Stimulated activated naive CD4-positive, alpha-beta T cell treated with Interleukin-2 at 50 U/mL for 16 hours (primary cell): ENCODE data around the gene FBXO46.

ENCODE experiments used
- DNase-seq: peaks from one replicate; lab custom pipeline; 2025; lab: John Stamatoyannopoulos, UW

Gene FBXO46

DNA sequence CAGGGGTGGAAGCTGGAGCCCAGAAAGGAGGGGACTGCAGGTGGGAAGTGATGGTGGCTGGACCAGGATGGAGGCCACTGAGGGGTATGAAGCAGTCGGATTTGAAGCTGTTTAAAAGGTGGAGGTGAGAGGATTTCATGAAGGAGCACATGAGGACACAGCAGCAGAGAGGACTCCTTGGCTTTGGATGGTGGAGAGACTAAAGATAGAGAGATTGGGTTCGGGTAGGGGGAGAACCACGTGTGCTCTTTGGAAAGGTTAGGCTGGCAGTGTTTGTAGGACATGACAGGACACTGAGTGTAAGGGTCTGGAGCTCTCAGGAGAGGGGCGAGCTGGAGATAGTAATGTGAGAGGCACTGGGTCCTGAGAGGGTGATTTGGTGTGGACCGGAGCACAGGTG is 47.8 kb downstream of the FBXO46 start:
- no peak for DNase-seq

DNA sequence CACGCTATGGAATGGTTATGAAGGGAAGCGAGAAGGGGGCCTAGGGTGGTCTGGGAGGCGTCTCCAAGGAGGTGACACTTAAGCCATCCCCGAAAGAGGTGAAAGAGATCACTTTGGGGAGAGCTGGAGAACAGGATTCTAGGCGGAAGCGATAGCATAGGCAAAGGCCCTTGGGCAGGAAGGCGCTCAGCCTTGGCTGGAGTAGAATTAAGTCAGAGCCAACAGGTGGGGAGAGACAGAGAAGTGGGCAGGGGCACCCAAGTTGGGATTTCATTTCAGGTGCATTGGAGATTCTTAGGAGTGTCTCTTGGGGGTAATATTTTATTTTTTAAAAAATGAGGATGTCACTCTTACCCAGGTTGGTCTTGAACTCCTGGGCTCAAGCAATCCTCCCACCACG is 48.6 kb downstream of the FBXO46 start:
- no peak for DNase-seq

DNA sequence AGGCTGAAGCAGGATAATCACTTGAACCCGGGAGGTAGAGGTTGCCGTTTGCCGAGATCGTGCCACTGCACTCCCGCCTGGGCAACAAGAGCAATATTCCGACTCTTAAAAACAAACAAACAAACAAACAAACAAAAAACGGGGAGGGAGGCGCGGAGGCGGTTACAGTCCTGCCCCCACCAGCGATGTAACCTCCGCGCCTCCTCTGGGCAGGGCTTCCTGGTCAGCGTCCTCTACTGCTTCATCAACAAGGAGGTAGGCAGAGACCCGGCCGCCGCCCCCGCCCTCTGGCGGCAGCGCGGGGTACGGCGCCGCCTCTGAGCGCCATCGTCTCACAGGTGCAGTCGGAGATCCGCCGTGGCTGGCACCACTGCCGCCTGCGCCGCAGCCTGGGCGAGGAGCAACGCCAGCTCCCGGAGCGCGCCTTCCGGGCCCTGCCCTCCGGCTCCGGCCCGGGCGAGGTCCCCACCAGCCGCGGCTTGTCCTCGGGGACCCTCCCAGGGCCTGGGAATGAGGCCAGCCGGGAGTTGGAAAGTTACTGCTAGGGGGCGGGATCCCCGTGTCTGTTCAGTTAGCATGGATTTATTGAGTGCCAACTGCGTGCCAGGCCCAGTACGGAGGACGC is 49.2 kb downstream of the FBXO46 start:
- DNase-seq, result peak; percentile 75

DNA sequence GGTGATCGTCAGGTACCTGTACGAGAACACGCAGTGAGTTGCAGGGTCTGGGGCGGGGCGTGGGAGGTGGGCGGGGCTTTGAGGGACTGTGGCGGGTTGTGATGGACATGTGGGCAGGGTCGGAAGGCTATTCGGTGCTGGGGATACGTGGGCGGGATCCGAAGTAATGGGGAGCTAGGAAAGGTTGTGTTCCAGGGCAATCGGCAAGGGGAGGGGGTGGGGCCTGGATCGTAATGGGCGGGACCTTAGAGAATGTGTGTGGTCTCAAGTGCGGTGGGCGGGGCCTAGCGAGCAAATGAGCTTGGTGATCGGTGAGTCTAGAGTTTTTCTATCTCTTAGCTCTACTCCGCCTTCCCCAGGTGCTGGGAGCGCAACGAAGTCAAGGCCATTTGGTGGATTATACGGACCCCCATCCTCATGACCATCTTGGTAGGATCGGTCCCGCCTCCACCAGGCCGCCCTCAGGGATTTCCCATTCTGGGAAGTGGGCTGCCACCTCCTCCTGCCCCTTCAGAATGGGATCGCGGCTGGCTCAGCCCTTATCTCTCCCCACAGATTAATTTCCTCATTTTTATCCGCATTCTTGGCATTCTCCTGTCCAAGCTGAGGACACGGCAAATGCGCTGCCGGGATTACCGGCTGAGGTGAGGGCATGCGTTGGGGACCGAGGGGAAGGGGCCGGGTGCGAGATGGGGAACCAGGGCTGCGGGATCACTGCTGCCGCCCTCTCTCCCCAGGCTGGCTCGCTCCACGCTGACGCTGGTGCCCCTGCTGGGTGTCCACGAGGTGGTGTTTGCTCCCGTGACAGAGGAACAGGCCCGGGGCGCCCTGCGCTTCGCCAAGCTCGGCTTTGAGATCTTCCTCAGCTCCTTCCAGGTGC is 53.1 kb downstream of the FBXO46 start:
- DNase-seq, result peak; percentile 83

DNA sequence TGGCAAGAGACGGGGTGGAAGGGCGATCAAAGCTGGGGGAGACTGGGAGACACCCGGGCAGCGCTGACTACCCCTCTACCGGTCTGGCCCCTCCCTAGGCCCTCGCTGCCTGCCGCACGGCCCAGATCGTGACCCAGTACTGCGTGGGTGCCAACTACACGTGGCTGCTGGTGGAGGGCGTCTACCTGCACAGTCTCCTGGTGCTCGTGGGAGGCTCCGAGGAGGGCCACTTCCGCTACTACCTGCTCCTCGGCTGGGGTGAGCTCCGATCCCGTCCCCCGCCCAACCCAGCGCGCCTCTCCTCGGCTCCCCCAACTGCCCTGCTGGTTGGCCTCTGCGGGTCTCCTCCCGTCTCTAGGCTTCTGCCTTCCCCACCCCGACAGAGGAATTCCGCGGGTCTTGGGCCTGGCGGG is 53.8 kb downstream of the FBXO46 start:
- peak; percentile 49 for DNase-seq

DNA sequence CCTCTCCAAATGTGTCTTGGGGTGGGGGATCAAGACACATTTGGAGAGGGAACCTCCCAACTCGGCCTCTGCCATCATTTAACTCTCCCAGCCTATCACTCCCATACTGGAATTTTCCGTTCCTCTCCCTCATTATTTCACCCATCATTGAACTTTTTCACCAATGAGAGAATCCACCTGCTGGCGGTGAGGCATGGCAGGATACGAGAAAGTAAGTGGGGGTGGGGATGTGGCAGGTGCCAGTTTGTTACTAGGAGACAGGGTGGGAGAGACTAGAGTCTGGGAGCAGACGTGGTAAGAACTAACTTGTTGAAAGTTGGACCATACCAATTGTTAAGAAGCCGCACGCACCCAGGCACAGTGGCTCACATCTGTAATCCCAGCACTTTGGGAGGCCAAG is 55.8 kb downstream of the FBXO46 start:
- DNase-seq, result no peak

DNA sequence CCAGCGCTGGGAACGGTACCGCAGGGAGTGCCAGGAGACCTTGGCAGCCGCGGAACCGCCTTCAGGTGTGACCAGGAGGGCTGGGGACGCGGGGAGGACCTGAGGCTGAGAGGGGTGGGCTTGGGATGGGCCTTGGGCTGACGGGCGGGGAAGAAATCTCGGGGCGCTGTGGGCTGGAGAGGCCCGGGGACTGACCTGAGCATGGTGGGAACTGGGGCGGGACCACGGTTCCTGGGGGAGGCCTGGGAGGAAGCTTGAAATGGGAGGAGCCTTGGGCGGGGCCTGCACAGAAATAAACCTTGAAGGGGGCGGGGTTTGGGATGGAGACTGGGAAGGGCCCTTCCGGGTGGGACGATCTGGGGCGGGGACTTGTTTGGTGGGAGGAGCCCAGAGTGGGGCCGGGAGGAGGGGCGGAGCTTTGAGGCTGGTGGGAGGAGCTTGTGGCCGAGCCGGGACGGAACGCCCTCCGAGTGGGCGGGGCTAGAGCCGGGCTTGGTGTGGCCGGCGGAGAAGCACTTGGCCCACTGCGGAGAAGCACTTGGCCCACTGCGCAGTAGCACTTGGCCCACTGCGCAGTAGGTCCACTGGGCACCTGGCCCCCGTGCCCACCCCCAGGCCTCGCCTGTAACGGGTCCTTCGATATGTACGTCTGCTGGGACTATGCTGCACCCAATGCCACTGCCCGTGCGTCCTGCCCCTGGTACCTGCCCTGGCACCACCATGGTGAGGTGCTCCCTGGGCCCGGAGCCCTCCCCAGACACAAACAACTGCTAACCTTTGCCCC is 59.8 kb downstream of the FBXO46 start:
- peak; percentile 36 for DNase-seq

DNA sequence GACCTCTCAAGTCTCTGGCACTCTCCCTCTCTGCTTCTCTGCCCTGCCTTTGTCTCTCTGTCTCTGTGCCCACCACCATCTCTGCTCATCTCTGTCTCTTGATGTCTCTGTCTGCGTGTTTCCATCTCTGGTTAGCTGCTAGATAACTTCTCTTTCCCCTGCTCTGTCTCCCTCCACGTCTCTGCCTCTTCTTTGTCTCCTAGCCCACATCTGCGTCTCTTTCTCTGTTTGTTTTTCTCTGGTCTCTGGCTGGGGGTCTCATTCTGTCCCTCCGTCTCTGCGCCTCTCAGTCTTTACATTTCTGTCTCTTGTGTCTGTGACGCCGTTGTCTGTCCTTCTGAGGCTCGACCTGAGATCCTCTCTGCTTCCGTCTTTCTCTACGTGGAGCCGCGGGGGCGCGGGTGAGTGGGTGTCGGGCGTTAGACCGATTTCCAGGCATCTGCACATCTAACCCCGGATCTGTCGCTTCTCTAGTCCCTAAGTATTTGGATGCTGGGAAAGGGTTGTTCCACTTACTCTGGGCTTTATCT is 62.3 kb downstream of the FBXO46 start:
- DNase-seq, result peak; percentile 29

DNA sequence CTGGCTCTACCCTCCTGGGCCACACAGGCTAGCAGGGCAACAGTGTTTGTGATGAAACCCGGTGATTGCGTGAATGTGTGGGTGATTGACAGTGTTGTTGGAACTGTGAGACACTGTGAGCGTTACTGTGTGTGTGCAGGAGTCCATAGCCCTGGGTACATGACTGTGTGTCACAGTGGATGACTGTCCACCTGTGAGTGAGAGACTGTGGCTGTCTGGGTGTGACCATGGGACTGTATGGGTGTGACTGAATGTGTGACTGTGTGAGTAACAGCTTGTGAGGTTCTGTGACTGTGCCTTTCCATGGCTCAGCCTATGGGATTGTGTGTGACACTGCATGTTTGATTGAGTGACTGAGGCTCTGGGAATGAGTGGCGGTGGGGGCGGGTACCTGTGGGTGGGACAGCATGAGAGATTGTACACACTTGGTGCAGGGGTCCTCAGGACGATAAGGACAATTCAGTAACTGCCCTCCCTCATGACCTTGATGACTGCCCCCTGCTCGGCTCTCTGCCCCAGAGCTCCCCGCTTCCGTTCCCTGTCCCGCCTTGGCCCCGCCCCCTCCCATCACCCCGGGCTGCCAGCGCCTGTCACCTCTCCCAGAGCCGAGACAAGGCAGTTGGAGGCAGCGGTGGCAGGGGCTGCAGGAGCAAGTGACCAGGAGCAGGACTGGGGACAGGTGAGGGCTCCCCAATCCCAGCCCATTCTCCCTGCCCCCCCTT is 62.9 kb downstream of the FBXO46 start, which contains the start of gene GIPR:
Gene GIPR (plus strand): TSS at position 602 of the 722 bp plus-strand sequence. CDS start 1,300 bp downstream, outside the sequence.
- DNase-seq, result peak; percentile 73

DNA sequence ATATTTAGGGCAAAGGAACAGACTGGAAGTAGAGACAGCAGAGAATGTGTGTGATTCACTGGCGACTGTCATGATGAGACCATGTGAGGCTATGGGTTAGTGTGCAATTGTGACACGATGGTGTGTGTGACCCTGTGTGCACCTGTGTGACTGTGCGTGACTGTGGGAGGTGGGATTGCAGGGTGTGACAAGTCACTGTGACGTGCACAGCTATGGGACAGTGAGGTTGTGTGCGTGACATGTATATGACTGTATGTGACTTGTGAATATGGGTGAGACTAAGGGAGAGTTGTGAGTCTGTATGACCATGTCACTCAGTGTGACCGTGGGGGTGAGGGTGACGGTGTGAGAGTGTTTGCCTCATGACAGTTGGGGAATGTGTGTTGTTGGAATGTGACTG is 66.1 kb downstream of the FBXO46 start:
- DNase-seq, result no peak

DNA sequence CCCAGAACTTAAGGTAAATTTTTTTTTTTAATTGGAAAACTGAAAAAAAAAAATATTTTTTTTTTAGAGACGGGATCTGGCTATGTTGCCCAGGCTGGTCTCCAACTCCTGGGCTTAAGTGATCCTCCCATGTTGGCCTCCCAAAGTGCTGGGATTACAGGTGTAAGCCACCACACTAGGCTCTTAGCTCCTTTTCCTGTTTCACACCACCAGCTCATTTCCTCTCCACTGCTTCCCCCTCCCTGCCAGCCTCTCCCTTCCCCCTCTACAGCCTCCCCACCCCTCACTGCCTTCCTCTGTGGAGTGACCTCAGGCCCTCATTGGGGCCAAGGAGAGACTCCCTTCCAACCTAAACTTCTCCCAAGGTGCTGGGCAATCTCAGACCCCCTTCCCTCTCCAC is 66.9 kb downstream of the FBXO46 start:
- no peak for DNase-seq

DNA sequence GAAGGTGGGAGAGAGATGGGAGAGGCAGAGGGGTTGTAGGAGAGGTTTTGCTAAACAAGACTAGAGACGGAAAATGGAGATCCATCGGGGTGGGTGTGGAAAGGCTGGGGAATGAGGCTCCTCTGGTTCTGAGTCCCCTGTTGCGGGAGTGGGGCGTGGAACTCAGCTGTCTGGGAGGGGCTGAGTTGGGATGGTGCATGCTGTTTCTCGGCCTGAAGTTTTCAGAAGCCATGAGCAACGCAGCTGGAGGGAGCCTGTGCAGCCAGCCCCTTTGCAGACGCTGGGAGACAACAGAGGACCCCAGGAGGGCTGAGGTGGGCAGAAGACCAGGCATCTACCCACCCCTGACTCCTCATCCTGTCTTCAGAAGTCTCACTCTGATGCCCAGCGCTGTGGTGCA is 70.1 kb downstream of the FBXO46 start:
- DNase-seq, result no peak
